ENCODE data around the gene SLK. TPM values are rescaled to one million over a fixed set of nuclear protein-coding genes. Genes with fewer than 3 reads are reported as not detected.

The SLK gene
- polyA plus RNA-seq, 1 of the 3 experiments (the other 2 are of a cell fraction) = 4.0 TPM

GRCh38 chr10:104072786-104073185, 105.8 kb downstream of the SLK start:
- TF ChIP-seq GATA2 (CRISPR knock-in tag; IDR thresholded peaks at IDR 0.05) = peak; percentile 41; the same call in 1 of the 2 replicates
- no peak for TF ChIP-seq ELF1 (IDR thresholded peaks at IDR 0.05)
- 50% methylated on average over 5 of the region's 5 CpGs for WGBS (ENCODE audit: low lambda C conversion rate)
- no peaks in the 10 kb centered on the region for H3F3A ChIP-seq (replicated peaks; ENCODE audit: insufficient read depth)
- H3K9me3 ChIP-seq = no peaks in the 10 kb centered on the region
- H4K20me1 ChIP-seq (ENCODE audit: insufficient read depth) = no peaks in the 10 kb centered on the region
- ChIA-PET POLR2A (no interaction called here), CTCF (interaction anchor here (0.9 to 2.2 kb wide), 5 partner anchors 9 to 154 kb away, joined by 3 to 9 read pairs (median 3); no protein-coding TSS in a partner anchor)
- no peak for DNase-seq
- no peaks in the 10 kb centered on the region for H3K36me3 ChIP-seq (replicated peaks in 1 of 2; ENCODE audit: control insufficient read depth in 1 of 2, insufficient read depth in 2 of 2, low read length in 1 of 2)
- H3K27ac ChIP-seq (ENCODE audit: low read depth in 2 of 2, low read length in 1 of 2) = no peak overlapping the region
- H3K4me2 ChIP-seq = no peak overlapping the region
- H3K4me3 ChIP-seq (ENCODE audit: low read depth in 2 of 2, low read length in 1 of 2) = no peak overlapping the region
- H3K27me3 ChIP-seq (ENCODE audit: insufficient read depth) = no peaks in the 10 kb centered on the region
- no peaks in the 10 kb centered on the region for H3K9me2 ChIP-seq
- H2AFZ ChIP-seq (ENCODE audit: low read depth) = no peak overlapping the region
- H3K9ac ChIP-seq = no peak overlapping the region
- H3K79me2 ChIP-seq (ENCODE audit: insufficient read depth) = no peaks in the 10 kb centered on the region
- H3K4me1 ChIP-seq (ENCODE audit: control insufficient read depth in 1 of 2, insufficient read depth in 2 of 2, low read depth in 1 of 2, low read length in 1 of 2) = peaks cover 0 to 9% of the 10 kb centered on the region in 2 experiments; a peak in 1 of 4 replicates

DNA sequence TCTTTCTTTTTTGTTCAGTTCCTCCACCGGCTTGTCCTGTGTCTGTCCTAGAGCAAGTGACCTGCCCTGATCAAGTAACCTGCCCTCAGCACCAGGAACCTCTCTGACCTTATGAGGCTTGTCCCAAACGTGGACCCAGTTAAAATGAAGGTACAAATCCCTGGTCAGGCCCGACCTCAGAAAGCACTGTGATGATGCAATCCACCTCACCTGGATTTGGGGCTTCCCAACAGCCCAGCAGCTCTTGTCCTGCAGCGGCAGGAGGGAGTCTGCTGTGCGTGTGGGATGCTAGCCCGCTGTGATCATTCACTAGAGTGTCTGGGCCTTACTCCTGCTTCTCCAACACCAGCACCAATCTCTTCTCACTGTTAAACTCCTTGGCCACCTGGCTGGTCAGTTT, 107.6 kb downstream of the SLK start:
- no peak overlapping the region for H3K4me2 ChIP-seq
- no peak for TF ChIP-seq MEF2A (IDR thresholded peaks at IDR 0.05; ENCODE audit: borderline replicate concordance, low read depth)
- no peak for TF ChIP-seq FOXM1 (IDR thresholded peaks at IDR 0.05; ENCODE audit: low read depth)
- TF ChIP-seq, protein P1, sequence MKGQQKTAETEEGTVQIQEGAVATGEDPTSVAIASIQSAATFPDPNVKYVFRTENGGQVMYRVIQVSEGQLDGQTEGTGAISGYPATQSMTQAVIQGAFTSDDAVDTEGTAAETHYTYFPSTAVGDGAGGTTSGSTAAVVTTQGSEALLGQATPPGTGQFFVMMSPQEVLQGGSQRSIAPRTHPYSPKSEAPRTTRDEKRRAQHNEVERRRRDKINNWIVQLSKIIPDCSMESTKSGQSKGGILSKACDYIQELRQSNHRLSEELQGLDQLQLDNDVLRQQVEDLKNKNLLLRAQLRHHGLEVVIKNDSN (IDR thresholded peaks at IDR 0.05; ENCODE audit: borderline replicate concordance, low read depth) = no peak
- TF ChIP-seq RAD21 (IDR thresholded peaks at IDR 0.05; ENCODE audit: low read length) = no peak
- no peak for TF ChIP-seq RXRA (IDR thresholded peaks at IDR 0.05; ENCODE audit: borderline replicate concordance, low read depth)
- TF ChIP-seq CHD2 (IDR thresholded peaks at IDR 0.05; ENCODE audit: low read length, partially characterized antibody) = no peak
- TF ChIP-seq TAF1 (IDR thresholded peaks at IDR 0.05; ENCODE audit: borderline replicate concordance, low read depth, low read length) = no peak
- no peak for TF ChIP-seq ZBTB33 (IDR thresholded peaks at IDR 0.05; ENCODE audit: borderline replicate concordance, low read depth)
- TF ChIP-seq, protein P2, sequence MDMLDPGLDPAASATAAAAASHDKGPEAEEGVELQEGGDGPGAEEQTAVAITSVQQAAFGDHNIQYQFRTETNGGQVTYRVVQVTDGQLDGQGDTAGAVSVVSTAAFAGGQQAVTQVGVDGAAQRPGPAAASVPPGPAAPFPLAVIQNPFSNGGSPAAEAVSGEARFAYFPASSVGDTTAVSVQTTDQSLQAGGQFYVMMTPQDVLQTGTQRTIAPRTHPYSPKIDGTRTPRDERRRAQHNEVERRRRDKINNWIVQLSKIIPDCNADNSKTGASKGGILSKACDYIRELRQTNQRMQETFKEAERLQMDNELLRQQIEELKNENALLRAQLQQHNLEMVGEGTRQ (IDR thresholded peaks at IDR 0.05; ENCODE audit: borderline replicate concordance, low read depth, low read length) = no peak
- no peak for TF ChIP-seq RFX5 (IDR thresholded peaks at IDR 0.05; ENCODE audit: low read length)
- no peak for TF ChIP-seq TEAD4 (IDR thresholded peaks at IDR 0.05; ENCODE audit: borderline replicate concordance, insufficient read depth)
- no peak for TF ChIP-seq SIN3A (IDR thresholded peaks at IDR 0.05; ENCODE audit: borderline replicate concordance, low read depth, low read length)
- TF ChIP-seq, protein P3, sequence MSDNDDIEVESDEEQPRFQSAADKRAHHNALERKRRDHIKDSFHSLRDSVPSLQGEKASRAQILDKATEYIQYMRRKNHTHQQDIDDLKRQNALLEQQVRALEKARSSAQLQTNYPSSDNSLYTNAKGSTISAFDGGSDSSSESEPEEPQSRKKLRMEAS (IDR thresholded peaks at IDR 0.05; ENCODE audit: low read depth) = no peak
- TF ChIP-seq FOXJ3 (CRISPR knock-in tag; IDR thresholded peaks at IDR 0.05) = no peak
- no peaks in the 10 kb centered on the region for H4K20me1 ChIP-seq (ENCODE audit: insufficient read depth)
- H3K9me2 ChIP-seq = no peaks in the 10 kb centered on the region
- H3K27me3 ChIP-seq (ENCODE audit: insufficient read depth) = no peaks in the 10 kb centered on the region
- no peaks in the 10 kb centered on the region for H3K36me3 ChIP-seq (replicated peaks in 1 of 2; ENCODE audit: control insufficient read depth in 1 of 2, insufficient read depth in 2 of 2, low read length in 1 of 2)
- ChIA-PET CTCF (interaction anchor here (1.3 kb wide), 1 partner anchor 14 kb away, joined by 3 read pairs; no protein-coding TSS in a partner anchor), POLR2A (no interaction called here)
- H3K4me1 ChIP-seq (ENCODE audit: control insufficient read depth in 1 of 2, insufficient read depth in 2 of 2, low read depth in 1 of 2, low read length in 1 of 2) = peaks cover 0 to 9% of the 10 kb centered on the region in 2 experiments; a peak in 1 of 4 replicates
- H3K9me3 ChIP-seq = no peaks in the 10 kb centered on the region
- no peak for DNase-seq
- H3K27ac ChIP-seq (ENCODE audit: low read depth in 2 of 2, low read length in 1 of 2) = no peak overlapping the region
- no peaks in the 10 kb centered on the region for H3K79me2 ChIP-seq (ENCODE audit: insufficient read depth)
- no peak overlapping the region for H3K9ac ChIP-seq
- H3F3A ChIP-seq (replicated peaks; ENCODE audit: insufficient read depth) = no peaks in the 10 kb centered on the region
- no peak overlapping the region for H2AFZ ChIP-seq (ENCODE audit: low read depth)
- 58% methylated on average over 3 of the region's 6 CpGs for WGBS (ENCODE audit: low lambda C conversion rate)
- no peak overlapping the region for H3K4me3 ChIP-seq (ENCODE audit: low read depth in 2 of 2, low read length in 1 of 2)
